GM19468 (cell line): Measurements from ENCODE around the gene PIK3CA.
A peak's percentile ranks its signal among the peaks of the same experiment; 100 is the strongest.

Experiments used
- ATAC-seq: cut with Tn5 transposase; IDR thresholded peaks from one replicate; pipeline ENCODE4 v1.9.1; 2021; ENCODE audit warnings: mild to moderate bottlenecking, moderate library complexity, moderate number of reproducible peaks; ENCODE audit not compliant: unreplicated experiment; ENCODE audit errors: extremely low read depth

PIK3CA gene

GRCh38 chr3:179156170-179156569 is 8.0 kb downstream of the PIK3CA start:
- no peak for ATAC-seq

DNA sequence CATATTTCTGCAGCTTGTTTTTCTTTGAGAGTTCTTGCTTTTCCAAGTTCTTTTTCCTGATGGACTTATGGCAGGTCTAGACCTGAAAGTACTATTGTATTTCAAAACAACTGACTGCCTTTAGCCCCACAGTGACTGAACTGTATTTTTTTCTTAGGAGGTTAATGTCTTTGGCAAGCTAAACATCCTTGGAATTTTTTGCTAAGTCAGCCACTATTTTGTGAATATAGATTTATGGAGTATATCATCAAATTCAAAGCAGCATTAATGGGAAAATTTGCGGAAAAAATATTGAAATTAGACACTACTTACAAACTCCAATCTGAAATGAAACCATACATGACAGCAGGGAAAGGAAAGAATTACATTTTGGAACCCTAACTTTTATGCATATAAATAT is 8.6 kb downstream of the PIK3CA start:
- no peak for ATAC-seq

DNA sequence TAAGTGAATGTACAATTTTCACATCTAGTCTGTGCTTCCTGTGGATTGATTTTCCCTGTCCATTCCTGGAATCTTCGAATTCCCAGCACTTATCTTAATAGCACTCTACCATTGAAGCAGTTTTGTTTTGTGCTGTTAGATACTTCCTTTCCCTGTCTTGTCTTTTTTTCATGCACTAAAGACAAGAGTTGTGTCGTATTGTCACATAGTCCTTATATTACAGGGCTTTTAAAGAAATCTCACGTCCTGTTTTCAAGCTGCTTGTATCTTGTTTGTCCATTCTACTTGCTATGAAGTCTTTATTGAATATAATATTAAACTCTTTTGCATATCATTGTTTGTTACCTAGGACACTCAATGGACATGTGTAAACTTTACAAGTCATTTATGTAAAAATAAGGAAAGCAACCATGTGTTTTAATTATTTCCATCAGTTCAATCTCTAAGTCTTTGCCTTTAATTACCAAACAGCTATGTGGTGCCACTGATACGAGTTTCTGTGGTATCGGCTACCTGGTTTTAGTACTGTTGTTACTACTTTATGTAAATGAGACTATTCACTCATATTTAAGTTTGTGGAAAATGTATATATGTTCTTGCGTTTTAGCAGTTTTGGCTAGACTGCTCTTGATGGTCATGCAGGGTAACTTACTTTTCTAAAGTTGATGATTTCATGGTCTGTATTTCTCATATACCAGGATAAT is 10.3 kb downstream of the PIK3CA start:
- peak; percentile 79 for ATAC-seq

GRCh38 chr3:179163503-179163902 is 15.3 kb downstream of the PIK3CA start:
- no peak for ATAC-seq

GRCh38 chr3:179164857-179165256 is 16.7 kb downstream of the PIK3CA start:
- ATAC-seq = no peak

DNA sequence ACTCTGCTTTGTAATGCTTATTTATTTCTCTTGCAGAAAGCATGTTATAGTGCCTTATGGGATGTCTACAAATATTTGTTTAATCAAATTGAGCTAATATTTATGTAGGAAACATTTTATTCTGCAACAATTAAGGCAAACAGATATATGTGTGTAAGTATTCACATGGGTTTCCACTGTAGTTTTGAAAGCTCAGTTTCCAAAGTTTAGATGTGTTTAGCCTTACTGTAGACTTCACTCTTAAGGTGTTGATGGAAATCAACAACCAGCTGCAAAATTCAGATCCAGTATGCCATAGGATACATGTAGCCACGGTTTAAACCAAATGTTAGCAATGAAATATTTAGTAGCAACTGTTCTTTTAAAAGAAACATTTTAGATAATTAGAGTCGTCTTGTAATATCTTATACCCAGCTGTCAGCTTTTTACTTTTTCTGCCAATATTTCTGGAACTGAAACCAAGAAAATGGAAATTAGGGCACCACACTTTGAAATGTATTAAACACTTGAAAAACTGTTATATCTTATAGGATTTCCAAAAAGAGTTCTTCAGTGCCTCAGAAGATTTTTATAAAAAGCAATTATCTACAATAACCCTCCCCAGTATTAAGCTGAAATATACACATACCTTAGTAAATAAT is 18.5 kb downstream of the PIK3CA start:
- no peak for ATAC-seq

DNA sequence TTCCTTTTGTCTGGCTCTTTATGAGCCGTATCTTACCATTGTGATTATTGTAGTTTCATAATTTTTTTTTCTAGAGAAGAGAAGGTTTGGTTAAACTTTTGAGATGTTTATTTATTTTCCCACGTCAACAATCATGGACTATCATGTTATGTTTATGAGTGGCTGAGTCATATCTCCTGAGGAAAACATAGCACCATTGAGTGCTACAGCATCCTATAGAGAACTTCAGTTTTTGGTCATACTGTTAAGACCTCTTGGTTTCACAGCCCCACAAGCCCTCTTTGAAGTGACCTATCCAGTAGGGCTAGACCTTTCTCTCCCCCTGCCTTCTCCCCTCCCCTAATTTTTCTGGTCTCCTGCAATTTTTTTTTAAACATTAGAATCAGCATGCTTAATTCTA is 20.8 kb downstream of the PIK3CA start:
- no peak for ATAC-seq

DNA sequence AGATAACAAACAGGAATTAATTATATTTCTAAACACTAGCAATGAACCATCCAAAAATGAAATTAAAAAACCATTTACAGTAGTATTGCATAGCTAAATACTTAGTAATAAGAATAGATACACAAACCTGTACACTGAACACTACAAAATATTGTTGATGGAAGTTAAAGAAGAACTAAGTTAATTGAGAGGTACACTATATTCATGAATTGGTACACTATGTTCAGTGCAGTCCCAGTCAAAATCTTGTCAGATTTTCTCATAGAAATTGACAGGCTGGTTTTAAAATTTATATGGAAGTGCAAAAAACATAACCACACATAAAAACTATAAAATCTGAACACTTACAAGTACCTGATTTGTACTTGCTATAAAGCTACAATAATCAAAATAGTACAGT is 24.4 kb downstream of the PIK3CA start:
- no peak for ATAC-seq

- no peak for ATAC-seq
Observed at GRCh38 chr3:179174316-179174715, 26.2 kb downstream of the PIK3CA start.

DNA sequence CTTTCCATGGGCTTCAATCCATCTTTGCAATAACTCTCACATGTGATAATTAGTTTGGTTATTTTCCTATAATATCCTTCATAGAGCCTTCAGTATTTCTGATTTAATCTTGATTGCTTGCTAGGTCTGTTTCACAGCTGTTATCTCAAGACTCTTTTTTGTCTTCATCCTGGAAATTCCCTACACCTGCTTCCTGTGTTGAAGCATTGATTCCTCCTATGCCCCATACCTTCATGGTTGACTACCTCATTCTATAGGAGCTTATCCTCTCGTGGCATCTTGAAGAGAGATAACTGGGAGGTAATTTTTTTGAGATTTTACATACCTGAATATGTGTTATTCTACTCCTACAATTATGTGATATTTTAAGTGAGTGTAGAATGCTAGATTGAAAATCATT is 26.7 kb downstream of the PIK3CA start:
- no peak for ATAC-seq

GRCh38 chr3:179175358-179175757 is 27.2 kb downstream of the PIK3CA start:
- no peak for ATAC-seq

GRCh38 chr3:179177611-179178010 is 29.5 kb downstream of the PIK3CA start:
- no peak for ATAC-seq

GRCh38 chr3:179179256-179179655 is 31.1 kb downstream of the PIK3CA start:
- ATAC-seq = no peak

GRCh38 chr3:179179979-179180759 is 32.0 kb downstream of the PIK3CA start:
- ATAC-seq = no peak

DNA sequence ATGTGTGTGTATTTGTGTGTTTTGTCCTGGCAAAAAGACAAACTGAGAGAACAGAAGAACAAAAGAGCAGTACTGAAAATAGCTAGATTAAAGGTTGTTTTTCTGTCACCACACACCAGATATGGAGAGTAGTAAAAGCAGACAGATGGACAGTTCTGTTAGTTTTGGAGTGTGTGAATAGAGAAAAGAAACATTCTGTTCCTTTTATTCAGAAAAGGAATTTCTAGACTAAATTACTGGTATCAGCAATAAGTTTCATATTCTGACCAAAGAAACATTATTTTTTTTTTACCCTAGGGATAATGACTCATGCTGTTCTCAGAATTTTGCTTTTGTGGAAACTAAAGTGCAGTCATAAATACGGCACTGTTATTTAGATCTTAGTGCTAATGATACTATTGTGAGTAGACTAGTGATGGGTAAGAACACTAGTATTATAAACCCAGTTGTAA is 32.9 kb downstream of the PIK3CA start:
- ATAC-seq = peak; percentile 34

DNA sequence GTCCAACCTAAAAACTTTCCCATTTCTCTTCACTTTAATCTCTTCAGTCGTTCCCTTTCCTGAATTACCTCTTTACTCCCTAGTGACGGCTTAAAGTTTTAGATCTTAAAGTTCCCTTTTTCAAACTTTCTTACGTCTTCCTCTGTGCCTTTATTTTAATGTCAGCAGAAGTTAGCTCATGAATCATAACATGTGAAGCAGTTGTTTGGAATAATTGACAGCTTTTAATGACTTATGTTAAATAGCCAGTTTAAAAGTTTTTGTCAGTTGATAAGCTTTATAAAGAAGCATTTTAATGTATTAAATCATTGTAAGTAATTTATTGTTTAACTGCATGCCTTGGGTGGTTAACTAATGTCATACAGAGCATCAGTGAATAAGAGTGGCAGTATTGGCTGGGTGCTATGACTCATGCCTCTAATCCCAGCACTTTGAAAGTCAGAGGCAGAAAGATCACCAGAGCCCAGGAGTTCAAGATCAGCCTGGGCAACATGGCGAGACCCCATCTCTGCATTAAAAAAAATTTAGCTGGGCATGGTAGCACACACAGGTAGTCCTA is 33.9 kb downstream of the PIK3CA start:
- no peak for ATAC-seq

DNA sequence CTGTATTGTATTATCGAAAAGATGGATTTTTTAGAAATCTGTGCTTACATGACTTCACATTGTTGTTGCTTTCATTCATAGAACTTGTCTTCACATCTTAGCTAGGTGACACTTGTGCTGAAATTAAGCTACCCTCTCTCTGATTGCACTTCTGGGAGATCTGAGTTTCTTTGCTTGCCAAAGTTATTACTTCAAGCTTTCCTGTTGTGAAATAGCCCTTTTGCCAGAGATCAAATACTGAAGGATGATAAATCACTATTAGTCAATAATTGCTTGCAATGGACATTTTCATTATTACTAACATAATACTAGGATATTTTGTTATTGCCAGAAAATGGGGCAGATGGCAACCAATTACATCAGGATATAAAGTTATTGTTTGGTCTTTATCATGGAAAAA is 34.7 kb downstream of the PIK3CA start:
- ATAC-seq = no peak

GRCh38 chr3:179184826-179185225 is 36.7 kb downstream of the PIK3CA start:
- no peak for ATAC-seq

GRCh38 chr3:179186426-179186825 is 38.3 kb downstream of the PIK3CA start:
- no peak for ATAC-seq

DNA sequence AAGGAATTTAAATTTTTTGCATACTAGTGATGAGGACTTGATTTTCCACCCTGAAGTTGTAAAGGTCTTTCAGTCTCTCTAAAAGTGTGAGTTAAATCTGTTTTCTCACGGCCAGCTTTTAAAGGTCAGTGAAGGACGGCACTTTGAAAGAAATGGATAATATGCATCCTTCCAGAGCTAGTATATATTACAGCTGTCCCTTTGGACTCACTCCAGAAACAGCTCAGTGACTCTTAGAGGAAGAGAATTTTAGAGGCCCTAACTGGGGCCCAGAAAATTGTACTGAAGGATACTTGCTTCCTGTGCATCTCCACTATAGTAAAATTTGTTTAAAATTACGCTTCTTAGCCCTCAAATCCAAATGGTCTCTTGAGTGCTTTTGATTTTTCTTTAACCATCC is 41.6 kb downstream of the PIK3CA start:
- no peak for ATAC-seq

DNA sequence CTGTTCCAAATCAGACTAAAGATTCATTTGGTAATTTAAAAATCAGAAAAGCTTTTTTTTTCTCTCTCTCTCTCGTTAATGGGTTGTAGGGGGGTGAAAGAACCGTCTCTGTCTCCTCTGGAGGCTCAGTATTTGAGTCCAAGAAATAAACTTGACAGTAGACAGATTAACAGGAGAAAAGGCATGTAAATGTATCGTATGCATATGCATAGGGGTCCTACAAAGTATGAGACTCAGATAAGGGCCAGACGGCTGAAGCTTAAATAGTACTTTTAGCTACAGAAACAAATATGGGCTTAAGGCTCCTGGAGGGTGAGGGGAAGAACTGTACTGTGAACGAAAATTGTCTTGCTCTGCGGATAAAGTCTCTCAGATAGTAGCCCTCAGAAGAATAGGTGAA is 42.4 kb downstream of the PIK3CA start:
- no peak for ATAC-seq
